Measurements from ENCODE around the gene ITSN2. TPM values are rescaled to one million over a fixed set of nuclear protein-coding genes. Genes with fewer than 3 reads are reported as not detected.

ITSN2 gene
- total and polyA plus RNA-seq, 2 of the 8 experiments (the other 6 are each of a cell fraction or from before 2014, with no cell fraction given) = 9.3 to 17.0 TPM

- TF ChIP-seq CHD1 (IDR thresholded peaks at IDR 0.05; ENCODE audit: low read depth, low read length) = no peak
- no peak for TF ChIP-seq EZH2 (IDR thresholded peaks at IDR 0.05; ENCODE audit: low read depth, low read length, severe bottlenecking)
- no peak for TF ChIP-seq POLR2AphosphoS5 (IDR thresholded peaks at IDR 0.05; ENCODE audit: low read depth, low read length)
- no peak for TF ChIP-seq CREB1 (IDR thresholded peaks at IDR 0.05)
- no peak for TF ChIP-seq GTF2F1 (IDR thresholded peaks at IDR 0.05; ENCODE audit: borderline replicate concordance, low read depth, low read length)
- TF ChIP-seq CHD2 (IDR thresholded peaks at IDR 0.05; ENCODE audit: low read length) = no peak
Measured at GRCh38 chr2:24208490-24208889, 151.8 kb downstream of the ITSN2 start (continued).

All from H1 (cell line).